Adrenal gland (tissue), 12 donors: ENCODE measurements around the gene ARMS2. TPM values are rescaled to one million over a fixed set of nuclear protein-coding genes. Genes with fewer than 3 reads are reported as not detected.

Experiments used
- DNase-seq, 7 donors: peaks; one replicate each; pipeline ENCODE4 v3.0.0-alpha.2; 2019 to 2020
- H3K27ac ChIP-seq, 5 donors: fragments of 200-600 bp; sonication (generic) in 4 of 5; 1 replicate in 3 of 5; 2 replicates in 2 of 5; pipeline versions ENCODE4 v1.5.1 to v1.8.0; 2016 to 2020; ENCODE audit warnings: mild to moderate bottlenecking in 1 of 5
- H3K27me3 ChIP-seq: fragments of 200-600 bp; 2 replicates; pipeline ENCODE4 v1.8.0; 2021
- H3K36me3 ChIP-seq, 2 donors: fragments of 200-600 bp; replicated peaks in 1 of 2; 1 replicate in 1 of 2; 2 replicates in 1 of 2; pipeline versions ENCODE4 v1.5.1 to v1.8.0; 2018 to 2022
- H3K4me1 ChIP-seq, 2 donors: fragments of 200-600 bp; replicated peaks in 1 of 2; 1 replicate in 1 of 2; 2 replicates in 1 of 2; pipeline versions ENCODE4 v1.5.1 to v1.8.0; 2018 to 2021
- H3K4me3 ChIP-seq, 4 donors: fragments of 200-600 bp; sonication (generic) in 3 of 4; one replicate each; pipeline ENCODE4 v1.5.1; 2016 to 2018
- H3K9me3 ChIP-seq, 3 donors: fragments of 200-600 bp; sonication (generic) in 1 of 3; replicated peaks in 1 of 3; 1 replicate in 2 of 3; 2 replicates in 1 of 3; pipeline versions ENCODE4 v1.5.1 to v1.8.0; 2016 to 2021
- CTCF ChIP-seq, 6 experiments: fragments of 450-650 bp in 4 of 6; fragments of 200-600 bp in 2 of 6; sonication (generic) in 1 of 6; IDR thresholded peaks; 1 replicate in 5 of 6; 2 replicates in 1 of 6; pipeline versions ENCODE4 v1.5.1 to v1.8.0; 2016 to 2021; ENCODE audit warnings: antibody characterized with exemption in 6 of 6, mild to moderate bottlenecking in 2 of 6, moderate library complexity in 1 of 6
- POLR2A ChIP-seq, 2 donors: fragments of 450-650 bp; IDR thresholded peaks; one replicate each; pipeline ENCODE4 v1.6.1; 2017; ENCODE audit warnings: antibody characterized with exemption in 2 of 2, mild to moderate bottlenecking in 2 of 2, moderate library complexity in 1 of 2
- WGBS, 4 donors: extraction: QIAGEN DNeasy Blood & Tissue Kit in 2 of 4; methylation state at CpG; one replicate each; pipeline versions ENCODE4 v1.1.5 to v1.1.7; 2013 to 2017; 5-methylcytosine and 5-hydroxymethylcytosine counted together
- intact Hi-C, 2 donors: fragments of 100-400 bp; cut with DNase I; formaldehyde crosslinking; loops; one replicate each; pipeline versions ENCODE4 v1.14.1 to v1.15.0; 2022 to 2023
- polyA plus RNA-seq, 3 donors: library from polyadenylated mRNA; stranded (reverse); fragments of 200-250 nt in 2 of 3; fragments of 350-450 nt in 1 of 3; fragmentation: Illumina TruSeq in 1 of 3; extraction: RNeasy Lipid Tissue Mini Kit (QIAGEN cat#74804) in 1 of 3; gene quantifications; one replicate each; pipeline ENCODE4 v1.2.3, GENCODE V29; 2013 to 2014
- total RNA-seq, 9 donors: library from RNA; depleted of rRNA in 4 of 9; stranded (reverse); fragments of >200 nt in 4 of 9; fragments of 120-200 nt in 1 of 9; fragmentation: NEBNext Ultra II Directional in 1 of 9; extraction: Animal tissue kit (Norgen Biotek cat#: 25700) in 1 of 9; gene quantifications; one replicate each; pipeline versions ENCODE4 v1.1.0 to v1.2.4, GENCODE V29; 2013 to 2023
- donor health status: healthy with polysubstance abuse.
- donor health status: Bipolar disorder and iron deficiency.
- donor health status: DM: yes; HTN: yes; CAD: no.
- donor health status: DM: no; HTN: no; CAD: no.
- donor health status: DM: no; HTN: no; CAD: no.
- donor health status: DM: yes; HTN: yes; CAD: no.

Gene ARMS2
- total and polyA plus RNA-seq, 12 donors: 0.13 TPM; not detected in 11

GRCh38 chr10:122498521-122498920, 44.1 kb downstream of the ARMS2 start:
- Histone ChIP-seq H3K4me3 (no peak overlapping the region), H3K27me3 (no peaks in the 10 kb centered on the region), H3K27ac (peak overlapping the region in 2 of 5 donors; percentile 14 to 30), H3K36me3 (no peaks in the 10 kb centered on the region), H3K4me1 (peaks cover 0 to 14% of the 10 kb centered on the region in 2 donors), H3K9me3 (no peaks in the 10 kb centered on the region)
- intact Hi-C loops: no loop called here
- WGBS, 4 donors: 82 to 90% (median 84%) methylated on average over 5 of the region's 5 CpGs
- no peak for DNase-seq
- TF ChIP-seq CTCF (IDR thresholded peaks at IDR 0.05) (no peak), POLR2A (IDR thresholded peaks at IDR 0.05) (no peak)

- intact Hi-C loops: no loop called here
- H3K4me1 ChIP-seq: peaks cover 0 to 14% of the 10 kb centered on the region in 2 donors
Measured at GRCh38 chr10:122499012-122499411, 44.6 kb downstream of the ARMS2 start.

GRCh38 chr10:122499491-122499941, 45.1 kb downstream of the ARMS2 start:
- peaks cover 0 to 14% of the 10 kb centered on the region in 2 donors for H3K4me1 ChIP-seq
- H3K27ac ChIP-seq: no peak overlapping the region
- DNase-seq: no peak
- no peaks in the 10 kb centered on the region for H3K27me3 ChIP-seq
- TF ChIP-seq CTCF (IDR thresholded peaks at IDR 0.05) (no peak), POLR2A (IDR thresholded peaks at IDR 0.05) (no peak)
- intact Hi-C loops: no loop called here
- H3K4me3 ChIP-seq: no peak overlapping the region
- 57 to 85% (median 63%) methylated on average over 5 of the region's 5 CpGs for WGBS, 4 donors
- no peaks in the 10 kb centered on the region for H3K36me3 ChIP-seq
- no peaks in the 10 kb centered on the region for H3K9me3 ChIP-seq

More at GRCh38 chr10:122499012-122499411, 44.6 kb downstream of the ARMS2 start:
- Histone ChIP-seq H3K27ac (peak overlapping the region in 2 of 5 donors; percentile 14 to 30), H3K9me3 (no peaks in the 10 kb centered on the region), H3K36me3 (no peaks in the 10 kb centered on the region), H3K4me3 (no peak overlapping the region), H3K27me3 (no peaks in the 10 kb centered on the region)
- DNase-seq: no peak
- TF ChIP-seq POLR2A (IDR thresholded peaks at IDR 0.05): no peak
- no peak for TF ChIP-seq CTCF (IDR thresholded peaks at IDR 0.05)
- WGBS, 4 donors: 55 to 79% (median 64%) methylated on average over 4 to 8 of the region's 8 CpGs

- no peaks in the 10 kb centered on the region for H3K36me3 ChIP-seq
- TF ChIP-seq POLR2A (IDR thresholded peaks at IDR 0.05): no peak
- no peak for TF ChIP-seq CTCF (IDR thresholded peaks at IDR 0.05)
- no peak for DNase-seq
- 73 to 82% (median 75%) methylated on average over 5 of the region's 5 CpGs for WGBS, 4 donors
- H3K27ac ChIP-seq: no peak overlapping the region
- no peaks in the 10 kb centered on the region for H3K27me3 ChIP-seq
- peaks cover 0 to 14% of the 10 kb centered on the region in 2 donors for H3K4me1 ChIP-seq
- H3K9me3 ChIP-seq: no peaks in the 10 kb centered on the region
- no peak overlapping the region for H3K4me3 ChIP-seq
- intact Hi-C loops: no loop called here
Measured at GRCh38 chr10:122500194-122500593, 45.7 kb downstream of the ARMS2 start.
